GM21423 (cell line): ENCODE results near the gene ADAM10.

ENCODE experiments used
- ATAC-seq: cut with Tn5 transposase; IDR thresholded peaks from one replicate; pipeline ENCODE4 v1.9.1; 2021; ENCODE audit warnings: mild to moderate bottlenecking, moderate library complexity; ENCODE audit not compliant: unreplicated experiment

ADAM10 gene

GRCh38 chr15:58755956-58756355, 6.4 kb upstream of the ADAM10 start:
- ATAC-seq: no peak

- no peak for ATAC-seq
Measured at GRCh38 chr15:58755350-58755749, 5.8 kb upstream of the ADAM10 start.

GRCh38 chr15:58752716-58753115, 3.2 kb upstream of the ADAM10 start:
- no peak for ATAC-seq

GRCh38 chr15:58748852-58749531, 515 bp downstream of the ADAM10 start:
- peak; percentile 36 for ATAC-seq

GRCh38 chr15:58748040-58748851, 1.3 kb downstream of the ADAM10 start:
- ATAC-seq: no peak

- ATAC-seq: no peak
Measured at GRCh38 chr15:58746174-58746573, 3.3 kb downstream of the ADAM10 start.

- ATAC-seq: no peak
Measured at GRCh38 chr15:58742819-58743502, 6.5 kb downstream of the ADAM10 start.

GRCh38 chr15:58742022-58742813, 7.3 kb downstream of the ADAM10 start:
- no peak for ATAC-seq

- no peak for ATAC-seq
Measured at GRCh38 chr15:58741032-58741431, 8.5 kb downstream of the ADAM10 start.

- ATAC-seq: no peak
Measured at GRCh38 chr15:58740436-58740835, 9.1 kb downstream of the ADAM10 start.

- no peak for ATAC-seq
Measured at GRCh38 chr15:58738046-58738707, 11.3 kb downstream of the ADAM10 start.

GRCh38 chr15:58737298-58737697, 12.2 kb downstream of the ADAM10 start:
- no peak for ATAC-seq

- ATAC-seq: no peak
Measured at GRCh38 chr15:58736018-58736643, 13.4 kb downstream of the ADAM10 start.

- ATAC-seq: no peak
Measured at GRCh38 chr15:58734859-58735258, 14.6 kb downstream of the ADAM10 start.

- ATAC-seq: no peak
Measured at GRCh38 chr15:58732625-58733363, 16.7 kb downstream of the ADAM10 start.

GRCh38 chr15:58731756-58732535, 17.6 kb downstream of the ADAM10 start:
- ATAC-seq: no peak

- no peak for ATAC-seq
Measured at GRCh38 chr15:58726867-58727266, 22.6 kb downstream of the ADAM10 start.

GRCh38 chr15:58724466-58724865, 25.0 kb downstream of the ADAM10 start:
- ATAC-seq: peak; percentile 84

- no peak for ATAC-seq
Measured at GRCh38 chr15:58717357-58717756, 32.1 kb downstream of the ADAM10 start.
